Thyroid gland (tissue), 4 donors: ENCODE results near the gene C20orf204. TPM values are rescaled to one million over a fixed set of nuclear protein-coding genes. Genes with fewer than 3 reads are reported as not detected.

Experiments
- DNase-seq, 2 donors: peaks; one replicate each; pipeline ENCODE4 v3.0.0-alpha.2; 2019
- H3K27ac ChIP-seq, 3 donors: fragments of 200-600 bp; sonication (generic); 1 replicate in 2 of 3; 2 replicates in 1 of 3; pipeline ENCODE4 v1.5.1; 2016 to 2019; ENCODE audit warnings: mild to moderate bottlenecking in 1 of 3, moderate library complexity in 1 of 3
- H3K27me3 ChIP-seq: fragments of 200-600 bp; sonication (generic); one replicate; pipeline ENCODE4 v1.5.1; 2019
- H3K36me3 ChIP-seq, 2 donors: fragments of 200-600 bp; sonication (generic); one replicate each; pipeline ENCODE4 v1.5.1; 2016 to 2019
- H3K4me1 ChIP-seq, 2 donors: fragments of 200-600 bp; sonication (generic); one replicate each; pipeline ENCODE4 v1.5.1; 2017 to 2019
- H3K4me3 ChIP-seq, 3 donors: fragments of 200-600 bp; sonication (generic); replicated peaks in 1 of 3; 1 replicate in 2 of 3; 2 replicates in 1 of 3; pipeline ENCODE4 v1.5.1; 2016; ENCODE audit warnings: mild to moderate bottlenecking in 1 of 3
- H3K9me3 ChIP-seq: fragments of 200-600 bp; sonication (generic); one replicate; pipeline ENCODE4 v1.5.1; 2017
- CTCF ChIP-seq, 6 experiments: fragments of 200-600 bp in 3 of 6; fragments of 450-650 bp in 3 of 6; sonication (generic) in 3 of 6; IDR thresholded peaks; one replicate each; pipeline ENCODE4 v1.5.1; 2016 to 2019; ENCODE audit warnings: antibody characterized with exemption in 6 of 6, mild to moderate bottlenecking in 2 of 6, inconsistent platforms in 1 of 6, moderate library complexity in 1 of 6
- POLR2A ChIP-seq, 2 donors: fragments of 450-650 bp; IDR thresholded peaks; one replicate each; pipeline ENCODE4 v1.6.1; 2017; ENCODE audit warnings: antibody characterized with exemption in 2 of 2, mild to moderate bottlenecking in 2 of 2, moderate library complexity in 1 of 2
- WGBS, 2 donors: methylation state at CpG; one replicate each; pipeline ENCODE4 v1.1.5; 2017; 5-methylcytosine and 5-hydroxymethylcytosine counted together
- intact Hi-C: fragments of 100-400 bp; cut with DNase I; formaldehyde crosslinking; loops from one replicate; pipeline ENCODE4 v1.15.1; 2023
- total RNA-seq, 4 donors: library from RNA; depleted of rRNA; stranded (reverse); fragments of >200 nt; gene quantifications; one replicate each; pipeline ENCODE4 v1.2.3, GENCODE V29; 2016

The C20orf204 gene
- total RNA-seq, 4 donors from 2014 or later, result 0.11 to 2.6 (median 0.59) TPM

DNA sequence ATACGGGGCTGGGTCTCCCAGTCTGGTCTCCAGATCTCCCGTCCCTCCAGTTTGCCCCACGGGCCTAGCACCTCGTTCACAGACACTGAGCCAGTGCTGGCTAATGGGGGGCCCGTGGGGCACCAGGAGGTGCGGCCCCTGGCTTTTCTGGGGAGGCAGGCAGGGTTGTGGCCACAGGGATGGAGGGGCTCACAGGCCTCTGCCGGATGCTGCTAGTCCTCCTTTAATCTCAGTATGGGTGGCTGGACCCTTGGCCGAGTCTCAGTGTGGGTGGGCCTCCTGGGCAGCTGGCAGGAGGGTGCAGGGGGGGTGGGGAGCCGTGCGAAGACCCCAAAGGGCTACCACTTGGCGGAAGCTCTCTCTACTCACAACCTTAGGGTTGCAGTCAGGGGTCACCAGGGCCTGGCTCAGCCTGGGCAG lies 15.1 kb downstream of the C20orf204 start:
- intact Hi-C loops, result no loop called here
- DNase-seq, result no peak
- TF ChIP-seq POLR2A (IDR thresholded peaks at IDR 0.05), result no peak
- TF ChIP-seq CTCF (IDR thresholded peaks at IDR 0.05), result no peak
- H3K4me3 ChIP-seq, result no peak overlapping the region
- peak overlapping the region; percentile 62 to 70 (median 68) for H3K27ac ChIP-seq
- 75 to 79% methylated on average over 6 to 8 of the region's 11 CpGs for WGBS, 2 donors
- H3K4me1 ChIP-seq, result peaks cover 3 to 10% of the 10 kb centered on the region in 2 donors
- no peaks in the 10 kb centered on the region for H3K9me3 ChIP-seq
- peaks cover 4% of the 10 kb centered on the region for H3K27me3 ChIP-seq
- peaks cover 4% of the 10 kb centered on the region in 2 donors for H3K36me3 ChIP-seq

DNA sequence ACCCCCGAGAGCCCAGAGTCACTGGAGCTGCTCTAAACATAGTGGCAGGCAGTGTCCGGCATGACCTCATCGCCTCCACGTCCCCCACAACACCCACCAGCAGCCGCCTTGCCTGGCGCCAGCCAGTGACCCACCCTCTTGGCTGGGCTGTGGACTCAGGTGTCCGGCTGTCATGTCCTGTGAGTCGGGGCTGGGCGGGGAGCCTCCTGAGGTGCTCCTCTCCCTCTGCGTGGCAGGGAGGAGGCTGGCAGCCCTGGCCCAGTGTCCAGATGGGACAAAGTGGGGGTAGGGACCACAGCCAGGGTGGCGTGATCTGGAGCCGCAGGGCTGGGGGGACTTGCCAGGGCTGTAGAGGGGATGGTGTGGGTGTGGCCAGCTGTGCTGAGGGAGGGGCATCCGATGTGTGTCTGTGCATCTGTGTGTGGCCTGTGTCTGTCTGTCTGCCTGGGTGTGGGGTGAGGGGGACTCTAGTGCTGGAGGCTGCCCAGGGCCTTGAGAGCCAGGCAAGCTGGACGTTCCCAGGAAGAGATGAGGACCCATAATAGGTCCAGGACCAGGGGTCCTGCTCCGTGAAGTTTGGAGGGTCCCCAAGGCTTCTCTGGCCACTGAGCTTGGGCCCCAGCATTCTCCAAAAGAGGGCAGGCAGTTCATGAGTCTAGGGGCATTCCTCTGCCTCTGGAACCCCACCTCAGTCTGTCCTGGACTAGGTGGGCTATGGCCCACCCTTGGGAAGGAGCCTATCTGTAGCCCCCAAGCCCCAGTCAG lies 15.8 kb downstream of the C20orf204 start:
- no peak for TF ChIP-seq CTCF (IDR thresholded peaks at IDR 0.05)
- TF ChIP-seq POLR2A (IDR thresholded peaks at IDR 0.05), result no peak
- intact Hi-C loops, result no loop called here
- Histone ChIP-seq H3K4me3 (no peak overlapping the region), H3K4me1 (peaks cover 3 to 10% of the 10 kb centered on the region in 2 donors), H3K27me3 (peaks cover 4% of the 10 kb centered on the region), H3K36me3 (peaks cover 4% of the 10 kb centered on the region in 2 donors), H3K9me3 (no peaks in the 10 kb centered on the region), H3K27ac (peak overlapping the region; percentile 35 to 70 (median 68))
- 66 to 72% methylated on average over 6 to 10 of the region's 15 CpGs for WGBS, 2 donors
- DNase-seq, result peak; percentile 35 to 48

DNA sequence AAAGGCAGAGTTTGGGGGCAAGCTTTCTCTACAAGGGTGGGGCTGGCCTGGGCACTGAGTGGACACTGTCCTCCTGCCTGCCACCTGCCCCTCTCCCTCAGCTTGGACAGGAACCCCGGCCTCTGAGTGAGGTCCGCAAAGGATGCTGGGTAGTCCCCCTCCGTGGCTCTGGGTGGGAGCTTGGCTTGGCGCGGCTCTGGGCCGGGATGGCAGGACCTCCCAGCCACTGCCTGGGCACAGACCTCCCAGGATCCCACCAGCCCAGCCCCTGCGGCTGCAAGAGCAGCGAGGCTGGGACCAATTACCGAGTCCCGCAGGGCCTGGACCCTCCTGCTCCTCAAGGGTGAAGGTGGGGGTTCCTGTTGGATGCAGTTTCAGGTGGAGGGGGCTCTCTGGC lies 16.3 kb downstream of the C20orf204 start:
- 86 to 100% methylated on average over 2 to 4 of the region's 10 CpGs for WGBS, 2 donors
- DNase-seq, result no peak
- TF ChIP-seq POLR2A (IDR thresholded peaks at IDR 0.05) (no peak), CTCF (IDR thresholded peaks at IDR 0.05) (no peak)
- peaks cover 3 to 10% of the 10 kb centered on the region in 2 donors for H3K4me1 ChIP-seq
- peak overlapping the region; percentile 35 to 70 (median 52) for H3K27ac ChIP-seq
- H3K27me3 ChIP-seq, result peaks cover 4% of the 10 kb centered on the region
- H3K9me3 ChIP-seq, result no peaks in the 10 kb centered on the region
- H3K4me3 ChIP-seq, result no peak overlapping the region
- peaks cover 4% of the 10 kb centered on the region in 2 donors for H3K36me3 ChIP-seq
- intact Hi-C loops, result no loop called here

GRCh38 chr20:64052987-64053840 lies 17.2 kb downstream of the C20orf204 start:
- Histone ChIP-seq H3K27ac (peak overlapping the region in 2 of 3 donors; percentile 52 to 70), H3K36me3 (no peaks in the 10 kb centered on the region), H3K27me3 (peaks cover 4% of the 10 kb centered on the region), H3K9me3 (no peaks in the 10 kb centered on the region), H3K4me3 (no peak overlapping the region), H3K4me1 (peaks cover 3 to 10% of the 10 kb centered on the region in 2 donors)
- intact Hi-C loops, result no loop called here
- WGBS, 2 donors, result 78 to 80% methylated on average over 22 to 23 of the region's 33 CpGs
- no peak for DNase-seq
- no peak for TF ChIP-seq POLR2A (IDR thresholded peaks at IDR 0.05)
- TF ChIP-seq CTCF (IDR thresholded peaks at IDR 0.05), result no peak
